Natural killer cell (primary cell): Measurements from ENCODE around the gene CD8B2. TPM values are rescaled to one million over a fixed set of nuclear protein-coding genes. Genes with fewer than 3 reads are reported as not detected.

Experiments used
- ATAC-seq, 3 donors: fragments of 150-1000 bp in 2 of 3; fragments of 200-7000 bp in 1 of 3; cut with Tn5 transposase; 1 replicate in 1 of 3; 2 replicates in 2 of 3; pipeline ENCODE4 v1.10.0; 2021; ENCODE audit warnings: mild to moderate bottlenecking in 2 of 3, moderate library complexity in 2 of 3
- DNase-seq, 2 donors: peaks; one replicate each; pipeline versions ENCODE4 v3.0.0 to v3.0.0-alpha.2; 2013 to 2021; ENCODE audit warnings: mixed read lengths in 1 of 2
- H3K27ac ChIP-seq: one replicate; pipeline ENCODE4 v1.5.1; 2013; ENCODE audit warnings: mild to moderate bottlenecking, low read length
- H3K27me3 ChIP-seq: one replicate; pipeline ENCODE4 v1.6.1; 2013; ENCODE audit warnings: low read length; ENCODE audit not compliant: control insufficient read depth, insufficient read depth
- H3K36me3 ChIP-seq: one replicate; pipeline ENCODE4 v1.6.1; 2013; ENCODE audit warnings: low read length; ENCODE audit not compliant: control insufficient read depth, insufficient read depth
- H3K4me1 ChIP-seq: one replicate; pipeline ENCODE4 v1.6.1; 2013; ENCODE audit warnings: low read length; ENCODE audit not compliant: control insufficient read depth, insufficient read depth
- H3K4me3 ChIP-seq: one replicate; pipeline ENCODE4 v1.5.1; 2013; ENCODE audit warnings: low read length
- H3K9me3 ChIP-seq: one replicate; pipeline ENCODE4 v1.6.1; 2013; ENCODE audit warnings: low read length; ENCODE audit not compliant: control insufficient read depth, insufficient read depth
- H3K27ac Mint-ChIP-seq, 2 donors: one replicate each; pipeline ENCODE4 v1.8.0; 2022; ENCODE audit warnings: mild to moderate bottlenecking in 2 of 2, mixed read lengths in 2 of 2, moderate library complexity in 1 of 2
- H3K27me3 Mint-ChIP-seq, 2 donors: one replicate each; pipeline ENCODE4 v1.8.0; 2022; ENCODE audit warnings: low read depth in 2 of 2, mixed read lengths in 2 of 2
- H3K36me3 Mint-ChIP-seq: one replicate; pipeline ENCODE4 v1.8.0; 2022; ENCODE audit warnings: mixed read lengths
- H3K4me1 Mint-ChIP-seq, 2 donors: one replicate each; pipeline ENCODE4 v1.8.0; 2022; ENCODE audit warnings: mixed read lengths in 2 of 2
- H3K4me3 Mint-ChIP-seq: one replicate; pipeline ENCODE4 v1.8.0; 2022; ENCODE audit warnings: mild to moderate bottlenecking, moderate library complexity, mixed read lengths
- H3K9me3 Mint-ChIP-seq, 2 donors: one replicate each; pipeline ENCODE4 v1.8.0; 2022; ENCODE audit warnings: mixed read lengths in 2 of 2
- CTCF ChIP-seq: fragments of 200-600 bp; IDR thresholded peaks from one replicate; pipeline ENCODE4 v1.8.0; 2022; ENCODE audit warnings: antibody characterized with exemption
- WGBS: methylation state at CpG from one replicate; pipeline ENCODE4 v1.1.7; 2013; ENCODE audit warnings: missing lambda C conversion rate; ENCODE audit not compliant: insufficient coverage; 5-methylcytosine and 5-hydroxymethylcytosine counted together
- intact Hi-C: fragments of 100-400 bp; cut with micrococcal nuclease; formaldehyde crosslinking; loops from one replicate; pipeline ENCODE4 v1.14.2; 2022
- total RNA-seq, 4 donors: library from RNA; stranded (reverse); fragments of 120-200 nt in 1 of 4; gene quantifications; one replicate each; pipeline versions ENCODE4 v1.2.3 to v1.2.4, GENCODE V29; 2013 to 2022

Gene CD8B2
- total RNA-seq, 3 donors from 2014 or later (not counting 1 experiment from before 2014, with no cell fraction given) = 0.36 to 1.0 (median 0.49) TPM

DNA sequence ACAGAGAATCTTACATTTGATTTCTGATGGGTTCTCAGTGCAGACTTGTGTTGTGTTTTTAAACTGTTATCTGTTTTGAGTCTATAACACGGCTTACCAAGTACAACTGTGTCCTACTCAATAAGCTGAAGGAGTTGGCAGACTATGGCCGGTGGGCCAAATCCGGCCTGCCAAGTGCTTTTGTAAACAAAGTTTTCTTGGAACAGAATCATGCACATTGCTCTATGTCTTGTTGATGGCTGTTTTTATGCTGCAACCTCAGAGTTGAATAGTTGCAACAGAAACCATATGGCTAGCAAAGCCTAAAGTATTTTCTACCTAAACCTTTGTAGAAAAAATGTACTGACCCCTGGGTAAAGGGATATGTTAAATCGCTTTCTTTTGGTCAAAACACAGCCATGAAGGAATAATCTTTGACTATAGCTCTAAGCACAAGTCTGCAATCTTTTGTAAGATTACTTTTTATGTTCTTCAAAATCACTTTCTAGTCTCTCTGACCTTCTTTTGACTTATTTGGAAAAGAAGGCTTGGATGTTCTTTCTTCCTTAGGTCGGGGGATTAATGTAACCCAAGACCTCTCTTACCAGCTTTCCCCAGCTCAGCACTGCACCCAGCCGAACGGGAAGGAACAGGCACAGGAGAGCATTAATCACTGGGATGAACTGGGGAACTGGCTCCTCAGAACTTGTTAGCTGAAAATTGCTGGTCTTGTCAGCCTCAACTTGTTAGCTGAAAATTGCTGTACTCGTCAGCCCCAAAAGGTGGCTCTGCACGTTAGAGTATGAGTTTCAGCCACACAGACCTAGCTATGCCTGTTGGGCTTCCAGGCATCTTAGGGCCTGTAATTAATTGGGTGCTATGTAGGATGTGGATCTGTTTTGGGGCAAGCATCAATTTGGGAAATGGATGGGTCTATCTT lies 75.4 kb downstream of the CD8B2 start:
- H3K27ac Mint-ChIP-seq = no peak overlapping the region

GRCh38 chr2:106563195-106563594 lies 76.0 kb downstream of the CD8B2 start:
- Mint-ChIP-seq H3K4me1 (no peaks in the 10 kb centered on the region), H3K9me3 (no peaks in the 10 kb centered on the region), H3K36me3 (no peaks in the 10 kb centered on the region), H3K27ac (no peak overlapping the region), H3K4me3 (no peak overlapping the region), H3K27me3 (peaks cover 11 to 42% of the 10 kb centered on the region in 2 donors)
- 86% methylated on average over 2 of the region's 2 CpGs for WGBS
- Histone ChIP-seq H3K4me3 (no peak overlapping the region), H3K27me3 (no peaks in the 10 kb centered on the region), H3K27ac (no peak overlapping the region), H3K36me3 (no peaks in the 10 kb centered on the region), H3K9me3 (no peaks in the 10 kb centered on the region), H3K4me1 (no peaks in the 10 kb centered on the region)
- intact Hi-C loops = no loop called here
- TF ChIP-seq CTCF = no peak
- ATAC-seq (no peak), DNase-seq (no peak)

More for the DNA sequence above, 75.4 kb downstream of the CD8B2 start:
- no peak overlapping the region for H3K4me3 Mint-ChIP-seq
- Histone ChIP-seq H3K36me3 (no peaks in the 10 kb centered on the region), H3K27me3 (no peaks in the 10 kb centered on the region), H3K4me3 (no peak overlapping the region), H3K4me1 (no peaks in the 10 kb centered on the region), H3K27ac (no peak overlapping the region), H3K9me3 (no peaks in the 10 kb centered on the region)
- ATAC-seq (no peak), DNase-seq (no peak)
- H3K27me3 Mint-ChIP-seq = peaks cover 11 to 35% of the 10 kb centered on the region in 2 donors
- 69% methylated on average over 9 of the region's 9 CpGs for WGBS
- H3K9me3 Mint-ChIP-seq = no peaks in the 10 kb centered on the region
- H3K36me3 Mint-ChIP-seq = no peaks in the 10 kb centered on the region
- intact Hi-C loops = no loop called here
- H3K4me1 Mint-ChIP-seq = no peaks in the 10 kb centered on the region
- TF ChIP-seq CTCF = no peak

GRCh38 chr2:106565599-106565998 lies 78.4 kb downstream of the CD8B2 start:
- Mint-ChIP-seq H3K4me1 (no peaks in the 10 kb centered on the region), H3K36me3 (no peaks in the 10 kb centered on the region), H3K27ac (no peak overlapping the region), H3K27me3 (peaks cover 11 to 53% of the 10 kb centered on the region in 2 donors), H3K4me3 (no peak overlapping the region), H3K9me3 (no peaks in the 10 kb centered on the region)
- no peak overlapping the region for H3K4me3 ChIP-seq
- H3K4me1 ChIP-seq = no peaks in the 10 kb centered on the region
- WGBS = 59% methylated on average over 2 of the region's 2 CpGs
- no peak for ATAC-seq
- no peaks in the 10 kb centered on the region for H3K36me3 ChIP-seq
- intact Hi-C loops = no loop called here
- H3K27me3 ChIP-seq = no peaks in the 10 kb centered on the region
- H3K27ac ChIP-seq = no peak overlapping the region
- DNase-seq = no peak
- TF ChIP-seq CTCF = no peak
- no peaks in the 10 kb centered on the region for H3K9me3 ChIP-seq
